KG1 (cell line): ENCODE data around the gene COA1.

Experiments
- DNase-seq: peaks from one replicate; lab custom pipeline; 2025; lab: John Stamatoyannopoulos, UW

Gene COA1

DNA sequence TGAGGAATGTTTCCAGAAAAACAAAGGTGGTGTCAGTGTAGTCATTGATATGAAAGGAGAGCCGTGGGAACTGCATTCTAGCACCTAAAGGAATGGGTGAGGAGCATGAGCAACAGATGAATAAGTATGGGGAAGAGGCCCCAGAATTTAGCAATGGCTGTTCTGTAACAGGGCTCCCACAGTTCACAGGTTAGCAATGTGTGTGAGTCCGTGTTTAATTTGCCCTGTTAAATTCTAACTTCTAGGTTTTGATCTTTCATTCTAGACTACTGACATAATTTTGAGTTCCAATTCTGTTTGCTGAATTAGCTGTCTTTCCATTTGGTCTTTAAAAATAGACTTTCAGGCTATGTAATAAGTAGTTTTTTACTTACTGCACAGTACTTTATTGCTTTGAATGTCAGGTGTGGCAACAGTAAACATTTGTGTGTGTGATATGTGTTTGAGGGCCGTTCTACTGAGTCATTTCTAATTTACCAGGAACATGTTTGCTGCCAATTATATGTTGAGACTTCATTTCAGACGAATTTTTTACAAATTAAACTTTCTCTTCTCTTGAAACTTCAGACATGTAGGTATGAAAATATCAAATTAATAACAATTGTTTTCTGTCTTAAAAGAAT lies 137.7 kb downstream of the COA1 start:
- DNase-seq = no peak

DNA sequence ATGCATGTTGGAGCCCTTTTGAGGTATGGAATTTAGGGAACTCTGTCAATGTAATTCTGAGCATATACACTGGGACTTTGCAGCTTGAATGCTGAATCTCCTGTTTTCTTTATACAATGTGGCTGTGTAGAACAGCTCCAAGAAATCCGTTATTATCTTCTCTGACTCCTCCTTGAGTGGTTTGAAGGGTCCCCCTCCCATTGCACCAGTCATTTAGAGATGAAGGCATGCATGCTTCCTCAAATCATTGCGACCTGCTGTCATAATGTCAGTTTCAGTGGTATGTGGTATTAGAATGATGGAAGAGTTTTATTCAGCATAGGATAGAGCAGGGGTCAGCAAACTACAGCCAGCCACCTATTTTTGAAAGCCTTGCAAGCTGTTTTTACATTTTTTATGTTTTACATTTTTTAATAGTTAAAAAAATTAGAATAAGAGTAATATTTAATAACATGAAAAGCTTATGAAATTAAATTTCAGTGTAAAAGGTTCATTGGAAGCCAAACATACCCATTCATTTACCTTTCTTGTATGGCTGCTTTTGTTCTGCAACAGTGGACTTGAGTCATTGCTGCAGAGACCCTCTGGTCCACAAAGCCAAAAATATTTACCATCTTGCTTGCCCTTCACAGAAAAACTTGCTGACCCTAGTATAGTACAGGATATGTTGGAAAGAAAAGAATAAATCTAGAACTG lies 138.3 kb downstream of the COA1 start:
- DNase-seq = no peak

DNA sequence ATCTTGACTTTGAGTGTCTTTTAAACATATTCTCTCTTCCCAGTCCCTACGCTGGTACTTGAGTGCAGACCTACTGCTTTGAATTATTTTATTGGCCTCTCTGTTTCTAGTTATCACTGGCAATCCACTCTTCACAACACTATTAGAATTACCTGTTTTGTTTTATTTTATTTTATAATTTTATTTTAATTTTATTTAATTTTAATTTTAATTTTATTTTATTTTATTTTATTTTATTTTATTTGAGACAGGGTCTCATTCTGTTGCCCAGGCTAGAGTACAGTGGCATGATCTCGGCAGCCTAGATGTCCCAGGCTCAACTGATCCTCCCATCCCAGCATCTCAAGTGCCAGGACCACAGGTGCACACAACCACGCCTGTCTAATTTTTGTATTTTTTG lies 139.6 kb downstream of the COA1 start:
- no peak for DNase-seq
